ENCODE results near the gene CARMIL3.
A peak's percentile ranks its signal among the peaks of the same experiment; 100 is the strongest.

Gene CARMIL3

GRCh38 chr14:24077086-24077485 lies 25.3 kb downstream of the CARMIL3 start:
- no peak for DNase-seq

GRCh38 chr14:24078146-24078545 lies 26.3 kb downstream of the CARMIL3 start:
- no peak for DNase-seq

GRCh38 chr14:24079491-24080141 lies 27.8 kb downstream of the CARMIL3 start:
- DNase-seq = no peak

GRCh38 chr14:24080142-24080530 lies 28.3 kb downstream of the CARMIL3 start:
- no peak for DNase-seq

GRCh38 chr14:24080888-24081738 lies 29.3 kb downstream of the CARMIL3 start:
- DNase-seq = peak; percentile 48

- DNase-seq = no peak
Observed at GRCh38 chr14:24081739-24082211, 30.0 kb downstream of the CARMIL3 start.

- DNase-seq = no peak
Observed at GRCh38 chr14:24082411-24083080, 30.7 kb downstream of the CARMIL3 start.

- DNase-seq = no peak
Observed at GRCh38 chr14:24083462-24083861, 31.7 kb downstream of the CARMIL3 start.

GRCh38 chr14:24084440-24084839 lies 32.6 kb downstream of the CARMIL3 start:
- no peak for DNase-seq

GRCh38 chr14:24085215-24085614 lies 33.4 kb downstream of the CARMIL3 start:
- DNase-seq = no peak

- DNase-seq = no peak
Observed at GRCh38 chr14:24086193-24086955, 34.6 kb downstream of the CARMIL3 start.

- no peak for DNase-seq
Observed at GRCh38 chr14:24087004-24087403, 35.2 kb downstream of the CARMIL3 start.

GRCh38 chr14:24088095-24088494 lies 36.3 kb downstream of the CARMIL3 start:
- no peak for DNase-seq

- DNase-seq = no peak
Observed at GRCh38 chr14:24089890-24090289, 38.1 kb downstream of the CARMIL3 start.

GRCh38 chr14:24092110-24092504 lies 40.3 kb downstream of the CARMIL3 start:
- no peak for DNase-seq

GRCh38 chr14:24092505-24093206 lies 40.8 kb downstream of the CARMIL3 start:
- no peak for DNase-seq

- DNase-seq = no peak
Observed at GRCh38 chr14:24093207-24093900, 41.5 kb downstream of the CARMIL3 start.

GRCh38 chr14:24093901-24094840 lies 42.4 kb downstream of the CARMIL3 start, which contains the start of gene PCK2:
TSS of gene PCK2 (plus strand) at chr14:24094311. CDS start at chr14:24094406, 95 bp downstream.
- DNase-seq = peak; percentile 78 to 81

- no peak for DNase-seq
Observed at GRCh38 chr14:24094841-24095270, 43.0 kb downstream of the CARMIL3 start.
